ENCODE measurements around the gene PTPRE. TPM values are rescaled to one million over a fixed set of nuclear protein-coding genes. Genes with fewer than 3 reads are reported as not detected.

The PTPRE gene
- total and polyA plus RNA-seq, 2 of the 4 experiments (the other 2 are of a cell fraction): 0.34 to 0.54 TPM

DNA sequence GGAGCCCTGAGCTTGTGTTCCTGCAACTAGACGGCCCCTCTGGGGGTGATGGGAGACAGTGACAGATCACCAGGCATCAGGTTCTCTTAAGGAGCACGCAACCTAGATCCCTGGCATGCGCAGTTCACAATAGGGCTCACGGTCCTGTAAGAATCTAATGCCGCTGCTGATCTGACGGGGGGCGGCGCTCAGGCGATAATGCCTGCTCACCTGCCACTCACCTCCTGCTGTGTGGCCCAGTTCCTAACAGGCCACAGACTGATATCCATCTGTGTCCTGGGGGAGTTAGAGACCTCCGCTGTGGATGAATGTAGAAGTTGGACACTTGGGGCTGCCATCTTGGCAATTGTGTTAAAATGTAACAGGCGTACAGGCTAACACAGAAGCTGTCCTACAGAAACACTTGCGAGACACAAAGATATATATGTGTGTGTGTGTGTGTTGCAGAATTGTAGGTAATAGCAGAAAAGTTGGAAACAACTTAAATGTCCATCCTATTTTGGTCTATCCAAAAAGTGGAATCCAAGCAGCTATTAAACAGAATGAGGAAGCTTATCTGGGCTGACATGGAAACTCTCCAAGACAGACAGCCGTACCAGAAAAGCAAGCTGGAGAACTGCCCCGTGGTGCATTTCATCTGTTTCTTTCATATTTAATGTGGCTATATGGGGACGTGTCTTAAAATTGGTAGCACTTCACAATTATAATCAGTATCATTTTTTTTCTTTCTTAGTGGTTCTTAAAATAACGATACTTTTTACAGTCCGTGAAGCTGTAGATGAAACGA is 136.5 kb downstream of the PTPRE start (continued):
- TF ChIP-seq RFX5 (IDR thresholded peaks at IDR 0.05; ENCODE audit: low read depth, low read length): no peak

DNA sequence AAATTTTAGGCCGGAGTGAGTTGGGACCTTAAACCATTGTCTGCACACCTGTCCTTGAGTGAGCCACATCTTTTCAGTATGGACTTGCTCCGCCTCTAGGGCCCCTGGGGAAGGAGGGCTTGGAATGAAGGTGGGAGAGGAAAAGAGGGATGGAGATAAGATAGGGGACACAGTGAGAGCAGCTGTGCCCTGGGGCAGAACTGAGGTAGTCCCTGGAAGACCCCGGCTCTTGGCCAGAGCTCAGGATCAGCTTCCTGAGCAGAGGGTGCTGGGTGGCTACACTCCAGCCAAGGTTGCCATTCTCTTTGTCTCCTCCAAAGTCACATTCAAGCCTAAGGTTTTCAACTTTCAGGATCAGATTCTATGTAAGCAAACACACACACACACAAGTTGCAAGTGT is 137.3 kb downstream of the PTPRE start:
- Histone ChIP-seq H2BK5ac (ENCODE audit: low read depth, low read length, poor library complexity, severe bottlenecking) (no peak overlapping the region), H2AFZ (replicated peaks; ENCODE audit: low read length, poor library complexity) (no peak overlapping the region), H4K8ac (ENCODE audit: low read depth in 2 of 2, low read length in 2 of 2) (no peak overlapping the region), H3K9ac (ENCODE audit: low read depth, low read length) (no peak overlapping the region), H2AK9ac (replicated peaks; ENCODE audit: low read depth, low read length, poor library complexity) (no peak overlapping the region), H3K27me3 (ENCODE audit: control insufficient read depth, insufficient read depth, low read length) (no peaks in the 10 kb centered on the region), H4K20me1 (ENCODE audit: insufficient read depth, low read length) (no peaks in the 10 kb centered on the region), H3K27ac (ENCODE audit: insufficient read depth, low read length) (no peak overlapping the region), H2BK15ac (ENCODE audit: low read depth, low read length) (no peak overlapping the region), H3K4ac (ENCODE audit: low read depth, low read length) (no peak overlapping the region), H3K23ac (ENCODE audit: low read depth, low read length) (no peak overlapping the region), H3K18ac (ENCODE audit: low read depth, low read length) (no peak overlapping the region), H2BK20ac (ENCODE audit: low read depth, low read length) (no peak overlapping the region), H3K4me3 (ENCODE audit: insufficient read depth, low read depth, low read length) (no peak overlapping the region), H4K5ac (ENCODE audit: low read depth, low read length) (no peak overlapping the region), H3K4me2 (ENCODE audit: low read depth, low read length) (no peak overlapping the region), H3K9me3 (ENCODE audit: control insufficient read depth, insufficient read depth, low read length) (no peaks in the 10 kb centered on the region), H3K79me1 (ENCODE audit: low read depth in 1 of 2, low read length in 2 of 2) (no peaks in the 10 kb centered on the region), H2AK5ac (ENCODE audit: low read depth, low read length) (no peak overlapping the region), H3K36me3 (ENCODE audit: control insufficient read depth, insufficient read depth, low read length) (no peaks in the 10 kb centered on the region), H3K4me1 (ENCODE audit: control insufficient read depth, insufficient read depth, low read length) (peaks cover 4% of the 10 kb centered on the region; the same call in 1 of the 2 replicates), H3K56ac (ENCODE audit: extremely low read depth, insufficient read depth, low read length) (no peak overlapping the region), H2BK120ac (ENCODE audit: low read depth, low read length) (no peak overlapping the region), H4K91ac (ENCODE audit: insufficient read depth, low read depth, low read length) (no peak overlapping the region), H3K14ac (replicated peaks; ENCODE audit: low read depth, low read length) (no peak overlapping the region), H3K9me1 (ENCODE audit: insufficient read depth, low read length) (no peaks in the 10 kb centered on the region)
- POLR2A ChIA-PET (ENCODE audit: unreplicated experiment): interaction anchor here (0.6 kb wide), 1 partner anchor 13 kb away, joined by 3 read pairs; no protein-coding TSS in a partner anchor
- ATAC-seq (ENCODE audit: low read depth) (no peak), DNase-seq (no peak)
- CTCF ChIA-PET: interaction anchor here (1.0 to 1.7 kb wide), 2 partner anchors 8 to 9 kb away, joined by 3 to 5 read pairs; no protein-coding TSS in a partner anchor
- dilution Hi-C loops (cut with HindIII; ENCODE audit: low sequenced_read_pairs, unreplicated experiment): no loop called here
- intact Hi-C loops (cut with micrococcal nuclease): no loop called here
- BruUV-seq (replicated peaks): no TSS peak
- 75% methylated on average over 2 of the region's 3 CpGs; no CpG with 5 or more reads in 1 of the 2 experiments for WGBS, 2 experiments (ENCODE audit: extremely low coverage in 2 of 2, insufficient read length in 1 of 2)
- no peak for TF ChIP-seq POLR2A (IDR thresholded peaks at IDR 0.05; ENCODE audit: low read depth, low read length)
- TF ChIP-seq, protein P1, sequence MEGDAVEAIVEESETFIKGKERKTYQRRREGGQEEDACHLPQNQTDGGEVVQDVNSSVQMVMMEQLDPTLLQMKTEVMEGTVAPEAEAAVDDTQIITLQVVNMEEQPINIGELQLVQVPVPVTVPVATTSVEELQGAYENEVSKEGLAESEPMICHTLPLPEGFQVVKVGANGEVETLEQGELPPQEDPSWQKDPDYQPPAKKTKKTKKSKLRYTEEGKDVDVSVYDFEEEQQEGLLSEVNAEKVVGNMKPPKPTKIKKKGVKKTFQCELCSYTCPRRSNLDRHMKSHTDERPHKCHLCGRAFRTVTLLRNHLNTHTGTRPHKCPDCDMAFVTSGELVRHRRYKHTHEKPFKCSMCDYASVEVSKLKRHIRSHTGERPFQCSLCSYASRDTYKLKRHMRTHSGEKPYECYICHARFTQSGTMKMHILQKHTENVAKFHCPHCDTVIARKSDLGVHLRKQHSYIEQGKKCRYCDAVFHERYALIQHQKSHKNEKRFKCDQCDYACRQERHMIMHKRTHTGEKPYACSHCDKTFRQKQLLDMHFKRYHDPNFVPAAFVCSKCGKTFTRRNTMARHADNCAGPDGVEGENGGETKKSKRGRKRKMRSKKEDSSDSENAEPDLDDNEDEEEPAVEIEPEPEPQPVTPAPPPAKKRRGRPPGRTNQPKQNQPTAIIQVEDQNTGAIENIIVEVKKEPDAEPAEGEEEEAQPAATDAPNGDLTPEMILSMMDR (conservative IDR thresholded peaks at IDR 0.05; ENCODE audit: low read depth, low read length): no peak
- TF ChIP-seq SMC3 (IDR thresholded peaks at IDR 0.05; ENCODE audit: low read depth, low read length): no peak
- TF ChIP-seq RFX5 (IDR thresholded peaks at IDR 0.05; ENCODE audit: low read depth, low read length): no peak
- TF ChIP-seq RCOR1 (IDR thresholded peaks at IDR 0.05; ENCODE audit: insufficient replicate concordance, low read length): no peak
- TF ChIP-seq MXI1 (IDR thresholded peaks at IDR 0.05; ENCODE audit: borderline replicate concordance, low read depth, low read length): no peak
- TF ChIP-seq, protein P2, sequence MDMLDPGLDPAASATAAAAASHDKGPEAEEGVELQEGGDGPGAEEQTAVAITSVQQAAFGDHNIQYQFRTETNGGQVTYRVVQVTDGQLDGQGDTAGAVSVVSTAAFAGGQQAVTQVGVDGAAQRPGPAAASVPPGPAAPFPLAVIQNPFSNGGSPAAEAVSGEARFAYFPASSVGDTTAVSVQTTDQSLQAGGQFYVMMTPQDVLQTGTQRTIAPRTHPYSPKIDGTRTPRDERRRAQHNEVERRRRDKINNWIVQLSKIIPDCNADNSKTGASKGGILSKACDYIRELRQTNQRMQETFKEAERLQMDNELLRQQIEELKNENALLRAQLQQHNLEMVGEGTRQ (IDR thresholded peaks at IDR 0.05; ENCODE audit: low read depth, low read length): no peak
- no peak for TF ChIP-seq BHLHE40 (IDR thresholded peaks at IDR 0.05; ENCODE audit: low read depth, low read length)
- no peak for TF ChIP-seq NFE2L2 (IDR thresholded peaks at IDR 0.05; ENCODE audit: low read depth, low read length)
- no peak for TF ChIP-seq MAFK (IDR thresholded peaks at IDR 0.05; ENCODE audit: low read depth, low read length)
- TF ChIP-seq CEBPB (IDR thresholded peaks at IDR 0.05; ENCODE audit: low read depth, low read length): no peak
- no peak for TF ChIP-seq FOS (IDR thresholded peaks at IDR 0.05; ENCODE audit: low read depth, low read length)
- TF ChIP-seq RAD21 (IDR thresholded peaks at IDR 0.05; ENCODE audit: low read length): no peak
- in situ Hi-C loops (cut with MboI; ENCODE audit: low sequenced_read_pairs): no loop called here
